ENCODE results near the gene PTPRU. TPM values are rescaled to one million over a fixed set of nuclear protein-coding genes. Genes with fewer than 3 reads are reported as not detected.

PTPRU gene
- total RNA-seq, 1 donor from 2014 or later, result 17.7 TPM

DNA sequence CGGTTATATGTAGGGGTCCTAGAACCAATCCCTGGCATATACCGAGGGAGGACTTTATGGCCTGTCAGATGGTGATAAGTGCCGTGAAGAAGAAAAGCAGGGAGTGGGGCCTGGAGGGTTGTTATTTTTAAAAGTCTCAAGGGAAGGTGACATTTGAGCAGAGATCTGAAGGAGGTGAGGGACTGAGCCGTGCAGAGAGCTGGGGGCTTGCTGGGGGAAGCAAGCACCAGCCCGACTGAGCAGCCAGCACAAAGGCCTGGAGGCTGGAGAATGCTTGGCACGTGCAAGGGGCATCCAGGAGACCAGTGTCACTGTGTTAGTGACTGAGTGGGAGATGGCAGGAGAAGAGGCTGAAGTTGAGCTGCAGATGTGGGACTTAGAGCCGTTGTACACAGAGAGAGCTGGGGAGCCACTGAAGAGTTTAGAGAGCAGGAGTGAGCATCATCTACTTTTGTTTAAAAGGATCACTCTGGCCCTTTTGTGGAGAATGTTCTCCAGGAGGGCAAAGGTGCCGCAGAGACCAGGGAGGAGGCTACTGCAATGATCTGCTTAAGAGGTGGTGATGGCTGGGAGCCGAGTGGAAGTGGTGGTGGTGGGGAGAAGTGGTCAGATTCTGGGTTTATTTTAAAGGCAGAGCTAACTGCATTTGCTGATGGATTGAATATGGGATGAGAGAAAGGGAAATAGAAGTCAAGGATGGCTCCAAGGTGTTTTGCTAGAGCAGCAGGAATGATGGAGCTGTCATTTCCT lies 31.2 kb downstream of the PTPRU start:
- no peak for DNase-seq (ENCODE audit: low spot score)

DNA sequence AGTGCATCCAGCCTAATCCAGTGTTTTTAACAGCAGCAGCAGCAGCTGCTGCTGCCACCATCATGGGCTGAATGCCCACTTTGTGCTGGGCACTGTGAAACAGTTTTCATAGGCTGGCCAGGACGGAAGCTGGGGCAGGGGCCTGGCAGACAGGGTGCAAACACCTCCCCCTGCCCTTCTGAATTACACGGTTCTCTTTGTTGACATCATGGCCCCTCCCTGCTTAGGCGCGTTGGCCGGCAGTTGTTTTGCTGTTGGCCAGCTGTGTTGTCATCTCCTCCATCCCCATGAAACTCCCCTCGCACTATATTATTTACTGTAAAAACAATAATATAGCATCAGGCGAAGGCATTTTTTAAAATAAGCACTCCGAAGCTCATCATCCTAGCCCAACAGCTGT lies 33.1 kb downstream of the PTPRU start:
- no peak for DNase-seq (ENCODE audit: low spot score)

DNA sequence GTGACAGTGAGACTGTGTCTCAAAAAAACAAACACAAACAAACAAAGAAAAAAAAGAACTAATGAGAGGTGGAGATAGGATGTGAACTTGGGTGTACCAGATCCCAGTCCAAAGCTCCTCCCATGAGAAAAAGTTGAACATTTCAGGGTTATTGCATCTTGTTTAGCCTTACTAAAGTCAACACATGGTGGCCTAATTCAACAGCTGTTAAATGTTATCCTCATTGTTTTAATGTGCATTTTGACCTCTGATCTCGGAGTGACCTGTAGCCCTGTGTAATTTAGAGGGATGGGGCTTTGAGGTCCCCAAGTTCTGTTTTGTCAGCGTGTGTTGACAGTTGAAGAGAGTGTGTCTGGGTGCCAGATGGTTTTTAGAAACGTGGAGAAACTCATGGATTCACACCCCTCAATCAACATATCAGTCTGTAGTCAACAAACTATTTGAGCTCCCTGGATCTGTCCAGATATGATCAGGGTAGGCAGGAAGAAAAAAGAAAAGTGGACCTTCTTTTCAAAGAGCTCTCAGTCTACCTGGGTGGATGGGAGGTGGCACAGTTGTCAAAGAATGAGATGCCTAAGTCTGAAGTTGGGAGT lies 34.7 kb downstream of the PTPRU start:
- DNase-seq (ENCODE audit: low spot score), result no peak

DNA sequence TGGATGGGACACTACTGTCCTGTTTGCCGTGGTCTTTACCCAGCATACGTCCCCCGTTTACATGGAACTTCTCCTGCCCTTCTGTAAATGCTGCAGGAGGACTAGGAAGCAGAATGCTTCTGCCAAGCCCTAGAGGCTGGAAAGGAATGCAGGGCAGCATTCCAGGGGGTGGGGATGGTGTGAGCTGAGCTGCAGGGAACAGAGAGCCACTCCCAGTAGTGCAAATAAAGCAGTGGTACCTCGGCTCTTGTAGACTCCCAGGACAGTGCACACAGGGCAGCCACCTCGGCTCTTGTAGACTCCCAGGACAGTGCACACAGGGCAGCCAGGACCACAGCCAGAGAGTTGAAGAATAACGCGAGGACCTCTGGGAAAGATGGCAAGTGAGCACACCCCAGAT lies 35.4 kb downstream of the PTPRU start:
- peak; percentile 92 for DNase-seq (ENCODE audit: low spot score)

DNA sequence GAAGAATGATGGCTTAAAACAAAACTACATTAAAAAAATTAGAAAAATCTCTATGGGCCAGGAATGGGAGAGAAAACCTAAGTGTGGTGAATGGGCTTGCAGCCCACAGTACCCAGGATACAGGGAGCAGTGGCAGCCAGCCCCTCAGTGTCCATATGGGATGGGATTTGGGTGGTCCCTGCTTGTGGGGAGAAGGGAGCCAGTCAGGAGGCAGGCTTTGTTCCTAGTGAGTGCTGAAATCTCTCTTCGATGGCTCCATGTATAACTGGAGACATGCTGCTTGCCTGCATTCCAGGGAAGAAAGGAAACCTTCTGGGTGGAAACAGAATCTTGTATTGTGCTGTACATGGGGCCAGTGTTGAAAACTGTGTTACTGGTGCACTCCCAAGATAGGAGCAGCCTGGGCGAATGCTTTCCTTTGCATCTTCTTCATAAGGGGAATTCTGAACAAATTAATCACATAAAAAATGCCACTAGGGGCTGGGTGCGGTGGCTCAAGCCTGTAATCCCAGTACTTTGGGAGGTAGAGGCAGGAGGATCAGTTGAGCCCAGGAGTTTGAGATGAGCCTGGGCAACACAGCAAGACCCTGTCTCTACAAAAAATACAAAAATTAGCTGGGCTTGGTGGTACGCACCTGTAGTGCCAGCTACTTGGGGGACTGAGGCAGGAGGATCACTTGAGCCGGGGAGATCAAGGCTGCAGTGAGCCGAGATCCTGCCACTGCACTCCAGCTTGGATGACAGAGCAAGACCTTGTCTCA lies 36.0 kb downstream of the PTPRU start:
- DNase-seq (ENCODE audit: low spot score), result no peak

DNA sequence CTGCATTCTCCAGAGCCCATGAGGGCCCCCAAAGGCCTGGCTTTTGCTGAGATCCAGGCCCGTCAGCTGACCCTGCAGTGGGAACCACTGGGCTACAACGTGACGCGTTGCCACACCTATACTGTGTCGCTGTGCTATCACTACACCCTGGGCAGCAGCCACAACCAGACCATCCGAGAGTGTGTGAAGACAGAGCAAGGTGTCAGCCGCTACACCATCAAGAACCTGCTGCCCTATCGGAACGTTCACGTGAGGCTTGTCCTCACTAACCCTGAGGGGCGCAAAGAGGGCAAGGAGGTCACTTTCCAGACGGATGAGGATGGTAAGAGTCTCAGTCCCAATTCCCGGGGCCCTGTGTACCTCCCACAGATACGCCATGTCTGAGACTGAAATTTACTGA lies 39.1 kb downstream of the PTPRU start:
- no peak for DNase-seq (ENCODE audit: low spot score)

DNA sequence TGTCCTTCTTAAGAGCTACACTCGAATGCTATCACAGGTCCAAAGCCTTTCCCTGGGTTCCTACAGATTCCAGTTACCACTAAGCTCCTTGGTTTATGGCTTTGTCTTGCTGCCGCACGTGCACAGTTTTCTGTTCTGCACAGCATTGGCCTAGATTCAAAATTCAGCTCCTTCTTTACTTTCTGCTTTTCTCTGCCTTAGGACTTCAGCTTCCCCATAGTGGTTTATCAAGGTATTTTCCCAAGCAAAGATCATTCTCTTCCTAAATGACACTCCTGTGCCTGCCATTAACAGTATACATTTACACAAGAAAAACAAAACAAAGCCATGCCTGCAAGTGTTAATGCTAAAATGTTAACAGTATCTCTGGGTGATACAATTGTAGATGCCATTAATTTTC lies 41.8 kb downstream of the PTPRU start:
- DNase-seq (ENCODE audit: low spot score), result no peak

DNA sequence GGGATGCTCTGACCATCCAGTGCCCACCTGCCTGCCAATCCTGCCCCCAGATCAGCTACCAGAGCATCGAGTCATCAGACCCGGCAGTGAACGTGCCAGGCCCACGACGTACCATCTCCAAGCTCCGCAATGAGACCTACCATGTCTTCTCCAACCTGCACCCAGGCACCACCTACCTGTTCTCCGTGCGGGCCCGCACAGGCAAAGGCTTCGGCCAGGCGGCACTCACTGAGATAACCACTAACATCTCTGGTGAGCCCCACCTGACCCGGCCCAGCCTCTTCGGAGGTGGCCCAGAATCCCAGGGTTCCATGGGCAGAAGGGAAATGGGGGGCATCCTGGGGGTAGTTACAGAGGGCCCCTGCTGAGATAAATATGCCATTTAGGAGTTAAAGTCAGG lies 43.1 kb downstream of the PTPRU start:
- DNase-seq (ENCODE audit: low spot score), result no peak

DNA sequence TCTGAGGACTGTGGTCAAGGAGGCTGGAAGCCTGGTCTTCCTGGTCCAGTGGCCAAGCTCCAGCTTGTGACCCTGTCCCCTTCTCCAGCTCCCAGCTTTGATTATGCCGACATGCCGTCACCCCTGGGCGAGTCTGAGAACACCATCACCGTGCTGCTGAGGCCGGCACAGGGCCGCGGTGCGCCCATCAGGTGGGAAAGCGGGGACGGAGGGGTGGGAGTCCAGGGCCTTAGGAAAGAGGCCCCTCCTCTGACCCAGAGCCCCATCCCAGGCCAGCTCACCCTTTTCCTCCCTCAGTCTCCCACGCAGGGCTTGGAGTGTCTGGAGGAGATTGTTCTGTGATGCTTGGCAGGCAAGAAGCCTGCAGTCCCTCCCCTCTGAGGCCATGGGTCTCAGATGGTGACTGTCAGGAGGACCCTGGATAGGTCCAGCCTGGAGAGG lies 43.6 kb downstream of the PTPRU start:
- no peak for DNase-seq (ENCODE audit: low spot score)

DNA sequence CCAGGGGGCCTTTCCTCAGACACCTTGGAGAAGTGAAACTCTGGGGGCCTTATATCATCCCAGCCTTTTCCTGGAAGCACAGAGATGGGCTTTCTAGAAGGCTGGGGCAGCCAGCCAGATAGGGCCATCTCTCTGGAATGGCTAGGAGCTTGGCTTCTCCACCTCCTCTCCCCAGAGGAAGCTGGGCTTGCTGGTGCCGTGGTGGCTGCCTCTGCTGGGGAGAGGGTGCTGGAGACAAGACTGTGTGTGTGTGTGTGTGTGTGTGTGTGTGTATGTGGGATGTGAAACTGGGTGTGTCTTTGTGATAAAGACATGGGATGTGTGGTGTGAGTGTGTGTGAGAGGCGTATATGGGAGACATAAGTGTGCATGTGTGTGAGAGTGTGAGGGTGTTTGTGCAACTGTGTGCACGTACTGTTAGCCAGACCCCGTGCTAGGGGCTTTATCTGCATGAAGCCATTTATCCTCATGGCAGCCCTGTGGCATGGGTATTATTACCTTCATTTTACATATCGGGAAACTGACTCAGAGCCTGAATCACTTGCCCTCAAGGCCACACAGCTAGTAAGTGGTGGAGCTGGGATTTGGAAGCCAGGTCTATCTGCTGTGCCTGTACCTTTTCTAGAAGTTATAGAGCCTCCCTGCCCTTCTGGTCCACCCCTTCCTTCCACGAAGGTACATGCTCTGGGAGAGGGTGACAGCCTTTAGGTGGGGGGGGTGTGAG lies 44.2 kb downstream of the PTPRU start:
- DNase-seq (ENCODE audit: low spot score), result no peak

DNA sequence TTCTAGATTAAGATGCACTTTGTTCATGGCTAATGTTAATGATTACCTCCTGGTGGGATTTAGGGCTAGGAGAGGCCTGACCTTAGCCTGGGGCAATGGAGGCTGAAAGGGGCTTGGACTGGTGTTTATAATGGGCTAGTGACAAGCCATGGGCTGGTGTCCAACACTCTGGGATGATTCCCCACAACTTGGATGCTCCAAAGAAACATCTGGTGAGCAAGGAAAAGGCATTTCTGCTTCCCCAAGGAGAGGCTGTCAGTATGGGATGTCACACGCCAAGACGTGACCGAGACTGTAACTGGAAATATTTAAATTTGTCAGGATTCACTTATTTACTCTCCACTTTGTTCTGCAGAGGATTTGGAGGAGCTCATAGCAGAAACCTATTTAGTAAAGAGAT lies 45.2 kb downstream of the PTPRU start:
- no peak for DNase-seq (ENCODE audit: low spot score)

DNA sequence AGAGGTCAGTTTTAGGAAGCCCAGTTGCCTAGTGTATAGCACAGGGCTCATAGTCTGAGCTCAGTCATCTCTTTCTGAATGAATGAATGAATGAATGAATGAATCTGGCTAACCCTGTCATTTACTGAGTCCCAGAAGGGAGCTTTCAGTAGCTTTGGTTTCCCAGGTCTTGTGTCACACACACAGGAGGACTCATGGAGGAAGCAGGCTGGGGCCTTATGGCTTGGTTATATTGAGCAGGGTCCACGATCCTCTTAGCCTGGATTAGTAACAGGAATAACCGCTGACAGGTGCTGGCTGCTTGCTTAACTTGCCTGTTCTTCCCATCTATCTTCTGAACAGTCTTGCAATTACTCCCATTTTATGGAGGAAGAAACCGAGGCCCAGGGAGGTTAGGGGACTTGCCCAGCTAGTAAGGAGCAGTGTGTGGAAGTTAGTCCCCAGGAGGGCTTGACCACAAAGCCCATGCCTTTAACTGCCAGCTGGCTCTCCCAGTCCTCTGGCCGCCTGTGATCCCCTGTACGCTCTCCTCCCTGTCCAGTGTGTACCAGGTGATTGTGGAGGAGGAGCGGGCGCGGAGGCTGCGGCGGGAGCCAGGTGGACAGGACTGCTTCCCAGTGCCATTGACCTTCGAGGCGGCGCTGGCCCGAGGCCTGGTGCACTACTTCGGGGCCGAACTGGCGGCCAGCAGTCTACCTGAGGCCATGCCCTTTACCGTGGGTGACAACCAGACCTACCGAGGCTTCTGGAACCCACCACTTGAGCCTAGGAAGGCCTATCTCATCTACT lies 46.0 kb downstream of the PTPRU start:
- no peak for DNase-seq (ENCODE audit: low spot score)

DNA sequence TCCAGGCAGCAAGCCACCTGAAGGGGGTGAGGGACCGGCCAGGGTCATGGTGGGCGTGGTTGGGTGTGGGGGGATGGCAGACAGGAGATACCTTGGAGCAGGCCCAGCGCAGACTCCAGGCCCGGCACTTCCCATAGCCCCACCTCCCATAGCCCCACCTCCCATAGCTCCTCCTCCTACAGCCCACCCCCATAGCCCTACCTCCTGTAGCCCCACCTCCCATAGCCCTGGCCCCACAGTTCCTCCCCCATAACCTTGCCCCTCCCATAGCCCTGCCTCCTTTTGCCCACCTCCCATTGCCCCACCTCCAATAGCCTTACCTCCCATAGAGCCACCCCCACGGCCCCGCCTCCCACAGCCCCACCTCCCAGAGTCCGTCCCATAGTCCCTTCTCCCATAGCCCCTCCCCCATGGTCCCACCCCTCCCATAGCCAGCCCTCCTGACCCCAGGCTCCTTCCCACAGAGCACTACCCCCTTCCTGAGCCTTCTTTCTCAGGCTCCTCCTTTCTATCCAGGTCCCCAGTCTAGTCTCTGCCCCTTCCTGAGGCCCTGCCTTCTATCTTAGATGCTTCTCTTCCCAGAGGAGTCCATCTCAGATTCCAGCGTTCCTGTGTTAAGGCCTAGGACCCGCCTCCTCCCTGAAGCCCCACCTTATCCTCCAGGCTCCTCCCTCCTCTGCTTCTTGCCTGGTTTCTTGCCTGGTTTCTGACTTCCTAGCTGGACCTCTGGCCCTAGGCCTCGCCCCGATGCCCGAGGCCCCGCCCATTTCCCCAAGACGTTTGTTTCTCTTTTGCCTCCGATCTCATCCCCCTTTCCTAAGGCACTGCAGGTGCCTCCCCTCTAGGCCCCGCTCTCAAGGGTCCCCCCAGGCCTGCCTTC lies 46.8 kb downstream of the PTPRU start:
- peak; percentile 40 for DNase-seq (ENCODE audit: low spot score)

DNA sequence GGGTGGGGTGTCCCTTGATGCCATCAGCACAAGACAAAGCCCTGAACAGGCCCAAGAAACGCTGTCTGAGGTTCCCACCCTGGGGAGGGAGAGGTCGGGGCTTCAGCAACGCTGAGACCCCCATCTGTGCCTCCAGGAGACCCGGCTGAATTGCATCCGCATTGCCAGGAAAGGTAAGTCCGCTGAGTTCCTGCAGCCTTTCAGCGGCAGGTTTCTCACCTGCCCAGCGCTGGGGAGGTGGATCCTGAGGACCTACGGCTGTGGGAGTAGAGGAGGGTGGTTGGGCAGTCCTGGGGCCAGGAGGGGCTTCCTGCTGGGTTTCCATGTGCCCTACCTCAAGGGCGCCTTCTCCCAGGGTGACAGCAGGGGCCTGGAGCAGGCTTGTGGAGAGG lies 47.5 kb downstream of the PTPRU start:
- no peak for DNase-seq (ENCODE audit: low spot score)

DNA sequence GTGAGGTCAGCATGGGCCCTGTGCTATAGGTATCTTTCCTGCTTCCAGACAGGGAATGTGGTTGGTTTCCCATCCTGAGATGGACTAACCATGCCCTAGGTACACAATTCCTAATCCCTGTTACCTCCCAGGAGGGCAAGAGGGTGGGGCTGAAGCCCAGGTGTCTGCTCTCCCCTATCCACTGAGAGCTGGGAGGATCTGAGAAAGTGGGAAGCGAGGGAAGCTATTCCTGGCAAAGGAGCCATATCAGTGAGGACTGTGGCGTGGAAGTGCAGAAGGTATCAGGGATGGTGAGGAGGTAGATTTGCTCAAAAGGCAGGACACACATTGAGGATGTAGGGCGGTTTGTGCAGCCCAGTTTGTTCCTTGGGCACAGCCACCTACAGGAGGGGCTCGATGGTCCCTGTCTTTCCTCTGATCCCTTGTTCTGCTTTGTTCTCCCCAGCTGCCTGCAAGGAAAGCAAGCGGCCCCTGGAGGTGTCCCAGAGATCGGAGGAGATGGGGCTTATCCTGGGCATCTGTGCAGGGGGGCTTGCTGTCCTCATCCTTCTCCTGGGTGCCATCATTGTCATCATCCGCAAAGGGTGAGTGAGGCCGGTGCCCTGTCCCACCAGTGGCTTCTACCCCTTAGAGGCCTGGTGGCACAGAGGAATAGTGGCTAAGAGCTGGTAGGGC lies 48.1 kb downstream of the PTPRU start:
- DNase-seq (ENCODE audit: low spot score), result no peak

DNA sequence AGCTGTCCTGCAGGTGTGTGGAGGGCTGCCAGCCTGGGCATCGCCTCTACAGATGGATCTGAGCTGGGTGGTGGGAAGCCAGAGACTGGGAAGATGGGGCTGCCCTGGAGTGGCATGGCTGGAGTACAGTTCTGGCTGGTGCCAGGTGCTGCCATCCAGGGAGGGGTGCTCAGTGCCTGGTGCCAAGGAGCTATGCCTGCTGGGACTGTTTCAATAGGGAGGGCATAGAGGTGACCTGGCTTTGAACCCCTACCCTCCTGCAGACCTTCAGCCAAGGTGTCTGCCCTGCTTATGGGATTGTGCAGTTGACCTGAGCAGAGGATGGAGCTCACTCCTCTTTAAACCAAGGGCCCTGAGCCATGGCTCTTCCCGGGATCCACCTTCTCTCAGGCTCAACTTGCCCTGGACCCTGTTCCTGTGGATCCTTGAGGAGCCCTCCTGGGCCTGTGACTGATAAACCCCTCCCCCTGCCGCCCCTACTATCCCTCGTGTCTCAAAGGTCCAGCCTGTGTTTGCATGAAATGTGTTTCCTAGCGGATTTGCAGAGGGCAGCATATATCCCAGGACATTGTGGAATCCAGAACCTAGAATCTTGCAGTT lies 48.7 kb downstream of the PTPRU start:
- no peak for DNase-seq (ENCODE audit: low spot score)

DNA sequence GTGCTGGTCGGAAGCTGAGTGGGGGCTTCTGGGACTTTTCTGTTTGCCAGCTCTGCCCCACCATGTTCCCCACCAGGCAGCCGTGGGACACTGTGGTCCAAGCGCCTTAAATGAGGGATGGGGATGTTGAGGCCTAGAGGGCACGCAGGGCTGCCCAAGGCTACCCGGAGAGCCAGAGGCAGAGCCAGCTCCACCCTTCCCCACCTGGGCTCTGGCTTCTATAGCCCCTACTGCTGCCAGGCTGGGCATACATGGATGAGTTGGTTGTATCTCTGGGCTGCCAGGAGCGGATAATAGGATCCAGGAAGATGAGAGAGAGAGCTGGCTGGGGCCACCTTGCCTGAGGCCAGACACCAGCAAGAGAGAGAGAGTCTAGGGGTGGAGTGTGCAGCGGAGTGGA lies 49.4 kb downstream of the PTPRU start:
- no peak for DNase-seq (ENCODE audit: low spot score)

DNA sequence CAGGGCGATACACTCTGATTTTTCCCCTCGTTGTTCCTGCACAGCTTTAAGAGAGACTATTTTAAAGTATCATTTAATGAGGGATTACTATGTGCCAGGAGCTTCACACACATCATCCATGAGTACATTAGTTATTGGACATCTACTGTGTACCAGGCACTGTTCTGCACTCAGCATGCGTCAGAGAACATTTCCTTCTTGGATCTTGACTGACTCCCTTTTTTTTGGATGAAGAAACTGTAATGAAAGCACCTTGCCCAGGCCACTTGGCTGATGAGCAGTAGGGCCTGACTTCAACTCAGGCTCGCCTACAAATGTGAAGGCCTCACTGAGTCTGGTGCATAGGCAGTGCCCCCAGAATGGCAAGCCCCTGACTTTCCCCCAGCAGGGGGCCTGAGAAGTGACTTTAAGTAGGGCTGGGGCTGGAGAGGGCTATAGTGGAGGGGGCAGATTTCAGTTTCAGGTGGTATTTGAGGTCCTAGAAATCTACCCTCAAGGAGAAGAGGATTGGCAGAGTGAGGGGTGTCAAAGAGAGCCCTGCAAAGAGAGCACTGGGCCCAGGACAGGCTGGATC lies 50.0 kb downstream of the PTPRU start:
- DNase-seq (ENCODE audit: low spot score), result no peak

DNA sequence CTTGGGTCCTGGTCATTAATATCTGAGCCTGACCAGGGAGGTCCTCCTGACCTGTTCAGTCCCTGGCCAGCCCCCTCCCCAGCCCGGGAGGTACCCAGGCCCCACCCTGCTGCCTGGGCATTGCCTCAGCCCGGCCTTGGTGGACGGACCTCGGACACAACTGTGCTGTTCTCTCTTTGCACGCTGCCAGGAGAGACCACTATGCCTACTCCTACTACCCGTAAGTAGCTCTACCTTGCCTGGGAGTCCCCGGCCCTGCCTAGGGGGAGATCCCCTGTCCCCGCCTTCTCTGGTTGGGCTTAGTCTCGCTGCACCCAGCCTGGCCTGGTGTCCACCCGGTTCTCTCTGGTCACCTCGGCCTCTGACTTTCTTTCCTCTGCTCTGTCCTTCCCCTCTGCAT lies 53.2 kb downstream of the PTPRU start:
- no peak for DNase-seq (ENCODE audit: low spot score)
